Measurements from ENCODE around the gene CTTNBP2.

CTTNBP2 gene

DNA sequence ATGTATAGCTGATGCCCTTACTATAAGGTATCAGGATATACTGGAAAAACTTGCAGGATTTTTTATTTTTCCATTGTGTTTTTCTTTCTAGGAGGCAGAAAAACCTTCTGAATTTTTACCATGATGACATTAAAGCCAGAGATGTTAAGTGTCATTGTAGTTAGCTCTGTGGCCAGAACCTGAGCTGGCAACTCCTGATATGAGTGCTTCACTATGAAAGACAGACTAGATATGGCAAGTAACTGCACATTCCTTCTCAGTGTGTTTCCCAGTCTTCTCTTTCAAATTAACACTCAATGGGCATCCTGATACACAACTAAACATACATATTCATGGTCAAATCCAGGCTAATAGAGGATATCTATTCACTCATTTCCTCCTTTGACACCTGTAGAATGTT is 166.2 kb downstream of the CTTNBP2 start:
- no peak for TF ChIP-seq CTCF (conservative IDR thresholded peaks at IDR 0.05)
- no peak overlapping the region for H3K27ac ChIP-seq

GRCh38 chr7:117706210-117706609 is 167.0 kb downstream of the CTTNBP2 start:
- no peak overlapping the region; the same call in 1 of the 2 replicates for H3K27ac ChIP-seq
- no peak for TF ChIP-seq CTCF (conservative IDR thresholded peaks at IDR 0.05)

- TF ChIP-seq CTCF (conservative IDR thresholded peaks at IDR 0.05): no peak
- no peak overlapping the region; the same call in 1 of the 2 replicates for H3K27ac ChIP-seq
These were observed 167.6 kb downstream of the CTTNBP2 start for GRCh38 chr7:117705630-117706029.

- no peak overlapping the region for H3K27ac ChIP-seq
- no peak for TF ChIP-seq CTCF (conservative IDR thresholded peaks at IDR 0.05)
These were observed 169.2 kb downstream of the CTTNBP2 start for GRCh38 chr7:117704063-117704462.

- TF ChIP-seq CTCF (conservative IDR thresholded peaks at IDR 0.05): no peak
- H3K27ac ChIP-seq: no peak overlapping the region
These were observed 175.2 kb downstream of the CTTNBP2 start for GRCh38 chr7:117698018-117698417.

DNA sequence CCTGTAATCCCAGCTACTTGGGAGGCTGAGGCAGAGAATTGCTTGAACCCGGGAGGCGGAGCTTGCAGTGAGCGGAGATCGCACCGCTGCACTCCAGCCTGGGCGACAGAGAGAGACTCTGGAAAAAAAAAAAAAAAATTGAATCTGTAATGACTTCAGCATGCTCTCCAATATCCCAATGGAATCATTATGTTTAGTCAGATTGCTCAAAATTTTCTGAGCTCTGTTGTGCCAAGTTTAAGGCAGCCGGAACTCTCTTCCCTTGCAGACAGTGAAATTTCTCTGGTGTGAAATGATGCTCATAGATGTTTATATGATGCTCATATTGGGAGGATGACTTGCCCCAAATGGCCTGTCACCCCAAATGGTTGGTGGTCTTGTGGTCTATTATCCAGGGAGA is 180.9 kb downstream of the CTTNBP2 start:
- H3K27ac ChIP-seq: peak overlapping the region; percentile 30
- no peak for TF ChIP-seq CTCF (conservative IDR thresholded peaks at IDR 0.05)

GRCh38 chr7:117690147-117690546 is 183.1 kb downstream of the CTTNBP2 start:
- no peak for TF ChIP-seq CTCF (conservative IDR thresholded peaks at IDR 0.05)
- no peak overlapping the region for H3K27ac ChIP-seq

GRCh38 chr7:117689406-117689805 is 183.8 kb downstream of the CTTNBP2 start:
- TF ChIP-seq CTCF (conservative IDR thresholded peaks at IDR 0.05): no peak
- H3K27ac ChIP-seq: no peak overlapping the region
